ENCODE results near the gene TMEM131. TPM values are rescaled to one million over a fixed set of nuclear protein-coding genes. Genes with fewer than 3 reads are reported as not detected.
"Not testable (repeated sequence)": the region's sequence is repeated elsewhere in the genome, so short reads cannot be mapped to it uniquely, and the experiment has no call there.

The TMEM131 gene
- total RNA-seq, 1 donor from 2014 or later = 14.7 TPM

DNA sequence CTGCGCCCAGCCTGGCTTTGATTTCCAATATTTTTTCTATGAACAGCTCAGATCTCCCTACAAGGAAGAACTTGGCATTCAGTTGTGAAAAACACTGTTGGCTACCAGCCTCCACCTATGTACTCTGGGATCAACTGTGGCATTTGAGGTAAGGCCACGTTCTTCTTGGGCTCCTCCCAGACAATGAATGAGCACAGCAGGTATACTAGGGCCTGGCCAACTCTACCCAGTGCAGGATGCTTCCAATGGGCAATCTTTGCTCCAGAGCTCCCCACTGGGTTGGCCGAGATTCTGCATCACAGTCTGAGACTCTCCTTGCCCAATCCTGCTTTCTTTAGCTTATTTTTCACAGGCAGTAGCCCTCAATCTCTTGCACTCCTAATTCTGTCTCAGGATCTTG, 75.9 kb downstream of the TMEM131 start:
- ATAC-seq = no peak
- no peak for DNase-seq (ENCODE audit: low spot score)

DNA sequence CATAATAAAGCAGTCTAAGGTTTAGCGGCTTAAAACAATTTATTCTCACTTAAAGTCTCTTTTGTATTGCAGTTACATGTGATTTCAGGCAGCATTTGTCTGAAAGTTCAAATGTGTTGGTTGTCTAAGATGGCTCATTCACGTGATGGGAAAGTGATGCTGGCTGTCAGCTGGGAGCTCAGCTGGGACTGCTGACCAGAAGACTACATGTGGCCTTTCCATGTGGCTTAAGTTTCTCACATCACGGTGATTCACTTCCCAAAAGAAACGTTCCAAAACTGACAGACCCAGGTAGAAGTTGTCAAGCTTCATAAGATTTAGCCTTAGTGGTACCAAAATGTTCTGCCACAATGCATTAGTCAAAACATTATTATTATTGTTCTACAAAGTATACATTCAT, 76.9 kb downstream of the TMEM131 start:
- DNase-seq (ENCODE audit: low spot score) = no peak
- ATAC-seq = no peak

DNA sequence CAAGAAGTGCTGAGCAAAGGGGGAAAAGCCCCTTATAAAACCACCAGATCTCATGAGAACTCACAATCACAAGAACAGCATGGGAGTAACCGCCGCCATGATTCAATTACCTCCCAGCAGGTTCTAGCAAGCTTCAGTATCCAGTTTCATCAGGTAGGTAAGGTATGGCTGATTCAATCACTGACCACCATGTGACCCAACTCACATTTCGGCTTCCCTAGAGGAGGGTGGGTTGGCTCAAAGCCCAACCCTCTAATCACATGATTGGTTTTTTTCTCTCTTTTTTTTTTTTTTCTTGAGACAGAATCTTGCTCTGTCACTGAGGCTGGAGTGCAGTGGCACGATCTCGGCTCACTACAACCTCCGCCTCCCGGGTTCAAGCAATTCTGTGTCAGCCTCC, 78.1 kb downstream of the TMEM131 start:
- not testable (repeated sequence) for ATAC-seq; DNase-seq (ENCODE audit: low spot score)

DNA sequence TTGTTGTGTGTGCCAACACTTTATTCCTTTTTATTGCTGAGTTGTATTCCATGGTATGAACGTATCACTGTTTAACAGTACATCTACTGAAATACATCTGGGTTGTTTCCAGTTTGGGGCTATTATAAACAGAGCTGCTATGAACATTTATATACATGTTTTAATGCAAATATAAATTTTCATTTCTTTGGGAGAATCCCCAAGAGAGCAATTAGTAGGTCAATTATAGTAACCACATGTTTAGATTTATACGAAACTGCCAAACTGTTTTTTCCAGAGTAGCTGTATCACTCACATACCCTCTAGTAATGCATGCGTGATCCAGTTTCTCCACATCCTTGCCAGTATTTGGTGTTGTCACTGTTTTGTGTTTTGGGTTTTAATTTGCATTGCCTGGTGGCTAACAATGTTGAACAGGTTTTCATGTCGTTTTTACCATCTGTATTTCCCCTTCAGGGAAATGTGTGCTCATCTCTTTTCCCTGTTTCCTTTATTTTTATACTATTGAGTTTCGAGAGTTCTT, 81.0 kb downstream of the TMEM131 start:
- ATAC-seq = no peak
- DNase-seq (ENCODE audit: low spot score) = no peak

DNA sequence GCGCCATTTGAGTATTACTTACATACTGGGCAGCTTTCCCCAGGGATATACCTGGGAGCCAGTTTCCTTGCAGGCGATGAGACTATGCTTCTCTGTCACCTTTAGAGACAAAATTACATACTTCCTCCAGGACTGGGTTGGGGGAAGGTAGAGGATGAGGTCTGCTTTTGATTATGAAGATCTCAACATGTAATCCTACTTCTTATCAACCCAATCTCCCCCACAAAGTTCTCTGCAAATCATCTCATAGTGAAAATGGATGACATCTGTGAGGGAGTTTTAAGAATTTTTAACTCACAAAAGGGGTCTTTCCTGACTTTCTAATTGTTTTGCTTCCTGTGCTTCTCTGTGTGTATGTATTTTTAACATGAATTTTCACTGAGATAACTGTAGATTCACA, 81.9 kb downstream of the TMEM131 start:
- DNase-seq (ENCODE audit: low spot score) (no peak), ATAC-seq (no peak)

DNA sequence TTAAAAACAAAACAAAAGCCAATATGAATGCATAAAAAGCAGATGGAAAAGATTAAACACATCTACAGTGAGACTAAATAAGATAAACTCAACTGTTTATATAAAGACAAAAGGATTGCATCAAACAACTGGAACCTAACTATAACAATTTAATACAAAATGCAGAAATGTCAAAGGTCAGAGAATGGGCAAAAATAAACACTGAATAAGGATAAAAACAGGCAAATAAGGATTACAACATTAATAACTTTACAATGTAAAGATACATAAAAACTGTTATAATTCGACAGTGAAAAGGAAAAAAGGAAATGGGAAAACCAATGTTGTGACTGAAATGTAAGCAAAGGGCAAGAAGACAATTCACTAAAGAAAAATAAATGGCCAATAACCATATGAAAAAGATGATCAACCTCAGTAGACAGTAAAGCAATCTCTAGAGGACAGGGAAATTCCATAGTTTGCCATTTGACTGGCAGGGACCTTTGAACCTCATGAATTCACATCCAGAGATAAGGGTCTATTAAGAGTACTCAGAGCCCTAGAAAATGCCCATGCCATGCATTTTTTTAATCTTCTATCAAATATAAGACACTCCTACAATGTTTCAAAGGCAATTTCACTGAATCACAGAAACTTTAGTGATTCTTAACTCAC, 83.7 kb downstream of the TMEM131 start:
- ATAC-seq (peak; percentile 37), DNase-seq (ENCODE audit: low spot score) (no peak)

DNA sequence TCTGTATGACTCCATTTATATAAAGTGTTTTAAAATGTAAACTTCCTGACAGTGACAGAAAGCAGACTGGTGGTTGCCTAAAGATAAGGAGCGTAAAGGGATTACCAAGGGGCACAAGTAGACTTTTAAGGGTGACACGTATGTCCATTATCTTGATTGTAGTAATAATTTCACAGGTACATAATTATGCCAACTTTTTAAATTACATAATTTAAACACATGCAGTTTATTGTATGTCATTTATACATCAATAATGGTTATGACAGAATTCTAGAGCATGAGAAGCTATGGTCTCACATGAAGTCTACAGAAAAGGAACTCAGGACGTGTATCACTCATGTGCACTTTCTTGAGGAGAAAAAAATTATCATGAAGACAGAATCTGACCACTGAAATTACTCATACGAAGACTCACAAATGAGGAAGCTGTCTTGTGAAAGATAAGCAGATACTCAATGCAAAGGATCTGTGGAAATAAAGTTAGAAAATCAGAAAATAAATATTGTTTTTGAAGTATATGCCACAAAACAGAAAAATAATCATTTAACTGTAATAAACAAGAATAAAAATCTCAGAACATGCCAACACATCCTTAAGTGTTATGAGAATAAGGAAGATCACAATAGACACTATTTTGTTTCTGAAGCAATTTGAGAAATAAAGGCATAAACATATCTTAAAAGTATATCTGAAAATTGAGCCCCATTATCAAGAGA, 84.4 kb downstream of the TMEM131 start:
- ATAC-seq = no peak
- no peak for DNase-seq (ENCODE audit: low spot score)

DNA sequence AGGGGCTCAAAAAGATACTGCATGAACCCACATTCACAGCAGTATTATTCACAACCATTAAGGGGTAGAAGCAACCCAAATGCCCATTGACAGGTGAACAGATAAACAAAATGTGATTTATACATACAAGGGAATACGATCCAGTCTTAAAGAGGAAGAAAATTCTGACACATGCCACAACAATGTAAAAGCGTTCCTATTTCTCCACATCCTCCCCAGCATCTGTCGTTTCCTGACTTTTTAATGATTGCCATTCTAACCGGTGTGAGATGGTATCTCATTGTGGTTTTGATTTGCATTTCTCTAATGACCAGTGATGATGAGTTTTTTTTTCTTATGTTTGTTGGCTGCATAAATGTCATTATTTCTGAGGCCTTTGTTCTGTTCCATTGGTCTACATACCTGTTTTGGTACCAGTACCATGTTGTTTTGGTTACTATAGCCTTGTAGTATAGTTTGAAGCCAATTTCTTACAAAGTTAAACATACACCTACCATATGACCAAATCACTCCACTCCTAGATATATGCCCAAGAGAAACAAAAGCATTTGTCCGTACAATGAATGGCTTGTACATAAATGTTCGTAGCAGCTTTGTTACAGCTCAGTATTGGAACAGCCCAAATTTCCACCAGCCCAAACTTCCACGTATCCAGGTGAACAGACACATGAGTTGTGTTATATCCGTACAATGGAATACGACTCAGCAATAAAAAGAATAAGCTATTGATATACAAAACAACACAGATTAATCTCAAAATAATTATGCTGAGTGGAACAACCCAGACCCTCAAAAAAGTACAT, 85.1 kb downstream of the TMEM131 start:
- DNase-seq (ENCODE audit: low spot score) = no peak

DNA sequence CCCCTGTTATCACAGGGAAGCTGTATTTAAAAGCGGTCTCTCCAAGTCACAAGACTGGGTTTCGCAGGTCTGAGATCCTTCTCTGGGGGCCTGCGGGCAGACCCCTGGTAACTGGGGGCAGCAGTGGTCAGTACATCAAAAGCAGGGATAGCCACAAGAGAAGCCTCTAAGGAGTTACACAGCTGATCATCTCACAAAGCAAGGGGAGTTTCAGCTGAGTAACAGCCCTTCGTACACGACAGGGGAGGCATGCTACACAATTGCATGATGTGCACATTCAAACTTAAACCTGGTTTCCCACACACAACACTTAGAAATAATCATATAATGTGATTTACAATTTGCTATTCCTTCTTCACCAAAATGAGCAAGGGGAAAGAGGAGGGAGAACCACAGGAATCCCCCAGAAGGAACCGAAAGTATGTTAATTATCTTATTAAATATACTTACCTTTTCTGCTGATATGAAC, 87.5 kb downstream of the TMEM131 start:
- no peak for DNase-seq (ENCODE audit: low spot score)
- ATAC-seq = no peak

More for the DNA sequence above, 85.1 kb downstream of the TMEM131 start:
- ATAC-seq = no peak

DNA sequence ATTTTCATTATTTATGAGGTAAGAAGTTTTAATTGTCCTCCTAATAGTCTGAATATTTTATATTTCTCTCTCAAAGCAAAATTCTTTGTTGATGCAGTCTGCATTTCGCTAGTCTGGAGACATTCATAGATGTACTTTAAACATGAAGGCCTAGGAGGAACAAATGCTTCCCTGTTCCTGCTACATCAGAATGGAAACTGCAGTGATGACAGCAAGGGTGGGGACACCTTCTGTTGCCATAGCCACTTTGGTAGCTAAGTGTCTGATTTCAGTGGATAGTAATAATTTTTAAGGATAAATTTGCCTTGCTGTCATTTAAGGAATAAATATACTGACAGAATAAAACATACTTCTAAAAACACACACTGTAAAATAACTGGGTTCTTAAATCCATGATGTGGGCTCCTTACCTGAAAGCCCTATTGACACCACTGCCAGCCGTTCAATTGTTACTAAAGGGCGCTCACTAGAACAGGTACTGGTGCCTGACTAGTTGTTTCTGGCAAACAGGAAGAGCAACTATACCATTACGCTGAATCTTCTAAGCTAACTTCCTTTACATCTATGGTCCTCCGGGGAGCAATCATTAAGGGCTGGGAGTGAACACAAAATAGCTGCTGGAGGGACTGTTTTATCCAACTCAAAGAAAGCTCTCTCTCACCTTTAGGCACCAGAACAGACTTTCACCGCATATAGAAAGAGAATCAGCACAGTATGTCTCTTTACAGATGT, 88.2 kb downstream of the TMEM131 start:
- ATAC-seq = no peak
- no peak for DNase-seq (ENCODE audit: low spot score)

DNA sequence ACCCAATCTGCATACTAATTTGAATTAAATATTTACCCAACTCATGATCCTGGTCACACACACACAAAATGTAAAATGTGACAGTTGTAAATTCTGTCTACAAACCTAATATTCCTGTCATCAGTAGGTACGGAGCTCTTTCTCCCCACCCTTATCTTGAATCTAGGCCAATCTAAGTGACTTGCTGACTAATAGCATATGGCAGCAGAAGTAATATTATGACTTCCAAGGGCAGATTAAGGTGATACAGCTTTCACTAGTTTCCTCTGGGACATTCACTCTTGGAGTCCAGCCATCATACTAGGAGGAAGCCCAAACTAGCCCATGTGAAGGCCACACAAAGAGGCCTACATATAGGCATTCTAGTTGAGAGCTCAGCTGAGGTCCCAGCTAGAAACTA, 89.4 kb downstream of the TMEM131 start:
- no peak for DNase-seq (ENCODE audit: low spot score)
- ATAC-seq = no peak

DNA sequence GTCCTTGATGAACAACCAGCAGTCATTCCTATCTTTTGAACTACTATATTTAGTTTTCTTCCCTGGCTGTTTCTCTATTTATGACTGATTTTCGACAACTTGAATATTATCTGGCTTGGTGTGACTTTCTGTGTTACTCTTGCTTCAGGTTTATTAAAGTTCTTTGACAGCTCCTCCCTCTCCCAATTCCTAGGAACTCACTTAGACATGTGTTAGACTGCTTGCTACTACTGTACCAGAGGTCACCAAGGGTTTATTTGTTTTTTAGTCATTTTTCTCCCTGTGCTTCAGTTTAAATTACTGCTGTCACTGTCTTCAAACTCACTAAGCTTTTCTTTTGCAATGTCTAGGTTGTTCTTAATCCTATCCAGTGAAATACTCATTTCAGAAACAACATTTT, 90.5 kb downstream of the TMEM131 start:
- DNase-seq (ENCODE audit: low spot score) = no peak
- no peak for ATAC-seq

DNA sequence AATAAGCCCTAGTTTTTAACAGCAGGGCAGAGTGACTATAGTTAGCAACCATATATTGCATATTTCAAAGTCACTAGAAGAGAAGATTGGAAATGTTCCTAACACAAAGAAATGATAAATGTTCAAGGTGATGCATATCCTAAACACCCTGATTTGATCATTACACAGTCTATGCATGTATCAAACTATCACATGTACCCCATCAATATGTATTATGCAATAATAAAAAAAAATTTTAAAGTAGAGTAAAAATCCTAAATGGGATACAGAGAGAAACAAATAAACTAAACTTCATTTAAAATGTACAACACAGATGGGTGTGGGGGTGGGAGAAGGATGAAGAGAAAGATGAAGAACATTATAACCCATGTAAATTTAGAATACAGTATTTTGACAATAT, 93.9 kb downstream of the TMEM131 start:
- ATAC-seq (no peak), DNase-seq (ENCODE audit: low spot score) (no peak)

DNA sequence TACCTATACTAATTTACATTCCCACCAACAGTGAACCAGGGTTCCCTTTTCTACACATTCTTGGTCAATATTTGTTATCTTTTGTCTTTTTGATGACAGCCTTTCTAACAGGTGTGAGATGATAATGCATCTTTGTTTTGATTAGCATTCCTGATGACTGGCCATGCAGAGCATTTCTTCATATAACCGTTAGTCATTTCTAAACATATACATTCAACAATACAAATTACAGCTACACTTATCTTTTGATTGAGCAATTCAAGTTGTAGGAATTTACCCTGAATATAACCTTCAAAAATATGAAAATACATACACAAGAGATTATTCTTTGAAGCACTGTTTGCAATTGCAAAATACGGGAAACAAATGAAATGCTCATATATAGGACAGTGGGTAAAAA, 94.9 kb downstream of the TMEM131 start:
- no peak for DNase-seq (ENCODE audit: low spot score)
- no peak for ATAC-seq

DNA sequence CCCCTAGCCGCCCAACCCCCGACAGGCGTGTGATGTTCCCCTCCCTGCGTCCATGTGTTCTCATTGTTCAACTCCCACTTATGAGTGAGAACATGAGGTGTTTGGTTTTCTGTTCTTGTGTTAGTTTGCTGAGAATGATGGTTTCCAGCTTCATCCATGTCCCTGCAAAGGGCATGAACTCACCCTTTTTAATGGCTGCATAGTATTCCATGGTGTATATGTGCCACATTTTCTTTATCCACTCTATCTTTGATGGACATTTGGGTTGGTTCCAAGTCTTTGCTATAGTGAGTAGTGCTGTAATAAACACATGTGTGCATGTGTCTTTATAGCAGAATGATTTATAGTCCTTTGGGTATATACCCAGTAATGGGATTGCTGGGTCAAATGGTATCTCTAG, 102.7 kb downstream of the TMEM131 start:
- not testable (repeated sequence) for ATAC-seq

DNA sequence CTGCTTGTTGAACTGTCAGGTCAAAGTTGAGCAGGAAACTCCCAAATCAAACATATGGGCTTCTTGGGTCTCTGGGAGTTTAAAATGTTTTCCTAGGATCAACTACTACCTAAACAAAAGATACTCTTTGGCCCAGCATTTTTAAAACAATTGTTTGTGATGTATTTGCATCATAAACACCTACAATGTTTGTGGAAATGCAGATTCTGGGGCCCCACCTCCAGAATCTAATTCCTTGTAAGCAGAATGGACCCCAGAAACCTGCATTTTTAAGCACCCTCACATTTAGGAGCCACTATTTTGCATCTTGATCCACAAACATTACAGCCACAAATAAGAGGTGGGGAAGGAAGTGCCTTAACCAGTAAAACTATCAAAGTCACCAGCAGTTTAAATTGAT, 104.1 kb downstream of the TMEM131 start:
- ATAC-seq (no peak), DNase-seq (ENCODE audit: low spot score) (no peak)

More for the DNA sequence above, 102.7 kb downstream of the TMEM131 start:
- not testable (repeated sequence) for DNase-seq (ENCODE audit: low spot score)

DNA sequence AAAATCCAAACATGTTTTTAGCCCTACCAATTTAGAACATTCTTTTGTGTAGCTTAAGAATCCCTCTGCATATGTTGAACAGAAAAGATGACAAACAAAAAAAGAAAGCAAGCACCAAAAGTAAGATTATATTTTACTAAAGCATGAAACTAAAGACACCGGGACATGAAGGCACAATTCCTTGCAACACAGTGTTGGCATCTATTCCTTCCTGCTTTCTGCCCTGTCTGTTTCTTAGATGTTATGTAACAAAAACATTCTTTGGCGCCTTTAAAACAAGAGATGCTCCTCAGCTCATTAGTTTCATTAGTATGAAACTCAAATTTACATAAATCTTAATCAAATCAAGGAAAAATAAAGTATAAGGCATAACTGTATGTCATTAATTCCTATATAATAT, 106.6 kb downstream of the TMEM131 start:
- ATAC-seq (no peak), DNase-seq (ENCODE audit: low spot score) (no peak)

DNA sequence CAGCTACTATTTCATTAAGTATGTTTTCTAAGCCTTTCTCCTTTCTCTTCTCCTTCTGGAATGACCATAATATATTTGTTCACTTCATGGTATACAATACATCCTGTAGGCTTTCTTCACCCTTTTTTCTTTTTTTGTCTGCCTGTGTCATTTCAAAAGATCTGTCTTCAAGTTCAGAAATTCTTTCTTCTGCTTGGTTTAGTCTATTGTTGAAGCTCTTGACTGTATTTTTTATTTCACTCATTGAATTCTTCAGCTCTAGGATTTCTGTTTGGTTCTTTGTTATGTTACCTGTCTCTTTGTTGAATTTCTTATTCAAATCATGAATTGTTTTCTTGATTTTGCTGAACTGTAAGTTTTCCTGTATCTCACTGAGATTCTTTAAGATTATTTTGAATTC, 109.9 kb downstream of the TMEM131 start:
- DNase-seq (ENCODE audit: low spot score) (no peak), ATAC-seq (no peak)

DNA sequence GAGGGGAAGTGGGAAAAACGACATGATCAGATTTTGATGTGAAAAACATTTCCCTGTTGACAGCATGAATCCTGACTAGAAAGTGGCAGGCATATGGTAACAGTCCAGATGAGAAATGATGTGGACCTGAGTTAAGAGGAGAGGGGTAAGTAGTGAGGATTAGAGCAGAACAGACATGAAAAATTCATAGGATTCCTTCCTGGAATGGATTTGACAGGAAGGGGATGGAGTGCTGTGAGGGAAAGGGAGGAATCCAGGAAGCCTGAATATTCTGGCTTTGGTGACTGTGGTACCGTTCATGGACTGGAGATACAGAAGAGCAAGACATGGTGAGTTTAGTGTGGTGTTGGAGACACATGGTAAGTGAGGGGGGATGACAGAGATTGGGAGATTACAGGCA, 115.4 kb downstream of the TMEM131 start:
- no peak for DNase-seq (ENCODE audit: low spot score)

DNA sequence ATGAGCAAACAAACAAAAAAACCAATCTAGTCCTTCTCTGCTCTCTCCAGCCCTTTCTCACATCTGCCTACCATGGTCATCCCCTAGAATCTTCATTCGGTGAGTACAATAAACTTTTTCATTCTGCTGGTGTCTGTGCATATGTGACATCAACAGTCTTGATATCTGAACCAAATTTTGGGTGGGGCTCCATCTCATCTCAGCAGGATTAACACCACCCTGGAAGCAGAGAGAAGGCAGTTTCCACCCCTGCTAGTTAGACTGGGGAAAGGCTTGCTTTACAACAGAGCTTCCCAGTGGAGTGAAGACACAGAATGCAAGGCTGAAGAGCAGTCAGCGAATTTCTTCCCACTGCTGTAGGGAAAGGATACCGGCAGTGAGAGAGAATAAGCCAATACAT, 116.9 kb downstream of the TMEM131 start:
- no peak for DNase-seq (ENCODE audit: low spot score)
- ATAC-seq = no peak

More for the DNA sequence above, 115.4 kb downstream of the TMEM131 start:
- no peak for ATAC-seq

DNA sequence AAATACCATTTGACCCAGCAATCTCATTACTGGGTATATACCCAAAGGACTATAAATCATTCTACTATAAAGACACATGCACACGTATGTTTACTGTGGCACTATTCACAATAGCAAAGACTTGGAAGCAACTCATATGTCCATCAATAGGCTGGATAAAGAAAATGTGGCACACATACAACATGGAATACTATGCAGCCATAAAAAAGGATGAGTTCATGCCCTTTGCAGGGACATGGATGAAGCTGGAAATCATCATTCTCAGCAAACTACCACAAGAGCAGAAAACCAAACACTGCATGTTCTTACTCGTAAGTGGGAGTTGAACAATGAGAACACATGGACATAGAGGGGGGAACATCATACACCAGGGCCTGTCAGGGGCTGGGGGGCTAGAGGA, 117.4 kb downstream of the TMEM131 start:
- DNase-seq (ENCODE audit: low spot score); ATAC-seq: not testable (repeated sequence)
